HK-2 (cell line): ENCODE results near the gene PIEZO2.

Source experiments
- DNase-seq: peaks from one replicate; pipeline ENCODE4 v3.0.0-alpha.2; 2018; ENCODE audit not compliant: unreplicated experiment

The PIEZO2 gene

GRCh38 chr18:10739152-10739551 is 410.2 kb downstream of the PIEZO2 start:
- no peak for DNase-seq

GRCh38 chr18:10736984-10737383 is 412.4 kb downstream of the PIEZO2 start:
- no peak for DNase-seq

- DNase-seq: no peak
Measured at GRCh38 chr18:10732990-10733389, 416.4 kb downstream of the PIEZO2 start.

- DNase-seq: no peak
Measured at GRCh38 chr18:10727477-10727876, 421.9 kb downstream of the PIEZO2 start.

GRCh38 chr18:10726198-10727068 is 422.9 kb downstream of the PIEZO2 start:
- DNase-seq: no peak

GRCh38 chr18:10724666-10725065 is 424.7 kb downstream of the PIEZO2 start:
- DNase-seq: no peak

GRCh38 chr18:10723496-10723895 is 425.9 kb downstream of the PIEZO2 start:
- no peak for DNase-seq

- DNase-seq: no peak
Measured at GRCh38 chr18:10718809-10719208, 430.6 kb downstream of the PIEZO2 start.

GRCh38 chr18:10715791-10716190 is 433.6 kb downstream of the PIEZO2 start:
- no peak for DNase-seq

GRCh38 chr18:10713409-10713808 is 436.0 kb downstream of the PIEZO2 start:
- DNase-seq: no peak

GRCh38 chr18:10707294-10707693 is 442.1 kb downstream of the PIEZO2 start:
- no peak for DNase-seq

- DNase-seq: no peak
Measured at GRCh38 chr18:10705786-10706185, 443.6 kb downstream of the PIEZO2 start.

- no peak for DNase-seq
Measured at GRCh38 chr18:10705291-10705690, 444.1 kb downstream of the PIEZO2 start.

GRCh38 chr18:10702206-10702605 is 447.2 kb downstream of the PIEZO2 start:
- DNase-seq: no peak

GRCh38 chr18:10690366-10690765 is 459.0 kb downstream of the PIEZO2 start:
- DNase-seq: no peak

GRCh38 chr18:10690035-10690329 is 459.4 kb downstream of the PIEZO2 start:
- no peak for DNase-seq

GRCh38 chr18:10689236-10690034 is 459.9 kb downstream of the PIEZO2 start:
- DNase-seq: no peak

- DNase-seq: no peak
Measured at GRCh38 chr18:10688766-10689165, 460.6 kb downstream of the PIEZO2 start.

GRCh38 chr18:10687161-10687925 is 462.0 kb downstream of the PIEZO2 start:
- no peak for DNase-seq

GRCh38 chr18:10686308-10686707 is 463.1 kb downstream of the PIEZO2 start:
- no peak for DNase-seq

- no peak for DNase-seq
Measured at GRCh38 chr18:10685484-10685883, 463.9 kb downstream of the PIEZO2 start.

GRCh38 chr18:10682368-10682714 is 467.0 kb downstream of the PIEZO2 start:
- no peak for DNase-seq
